Kidney epithelial cell (primary cell): ENCODE measurements around the gene CCDC107. TPM values are rescaled to one million over a fixed set of nuclear protein-coding genes. Genes with fewer than 3 reads are reported as not detected.

Source experiments
- DNase-seq: peaks from one replicate; pipeline ENCODE4 v3.0.0-alpha.2; 2010; ENCODE audit warnings: low read depth
- H3K27me3 ChIP-seq: 2 replicates; pipeline ENCODE4 v1.6.0; 2011; ENCODE audit warnings: low read length; ENCODE audit not compliant: control insufficient read depth, insufficient read depth
- H3K36me3 ChIP-seq: 2 replicates; pipeline ENCODE4 v1.5.1; 2011; ENCODE audit warnings: low read length; ENCODE audit not compliant: control insufficient read depth, insufficient read depth
- H3K4me3 ChIP-seq: 2 replicates; pipeline ENCODE4 v1.5.1; 2011; ENCODE audit warnings: low read depth, mild to moderate bottlenecking, control low read depth, low read length
- total RNA-seq: library from RNA; depleted of rRNA; stranded (reverse); fragments of >200 nt; gene quantifications from 2 replicates; pipeline ENCODE4 v1.2.3, GENCODE V29; 2015
- TF ChIP-seq, protein P1 (sequence below): IDR thresholded peaks from 2 replicates; pipeline ENCODE4 v1.5.1; 2011; ENCODE audit warnings: mild to moderate bottlenecking, moderate library complexity, low read length, control low read depth, inconsistent platforms; ENCODE audit not compliant: insufficient read depth, poor library complexity, severe bottlenecking

The CCDC107 gene
- total RNA-seq, 1 donor from 2014 or later = 14.0 TPM

DNA sequence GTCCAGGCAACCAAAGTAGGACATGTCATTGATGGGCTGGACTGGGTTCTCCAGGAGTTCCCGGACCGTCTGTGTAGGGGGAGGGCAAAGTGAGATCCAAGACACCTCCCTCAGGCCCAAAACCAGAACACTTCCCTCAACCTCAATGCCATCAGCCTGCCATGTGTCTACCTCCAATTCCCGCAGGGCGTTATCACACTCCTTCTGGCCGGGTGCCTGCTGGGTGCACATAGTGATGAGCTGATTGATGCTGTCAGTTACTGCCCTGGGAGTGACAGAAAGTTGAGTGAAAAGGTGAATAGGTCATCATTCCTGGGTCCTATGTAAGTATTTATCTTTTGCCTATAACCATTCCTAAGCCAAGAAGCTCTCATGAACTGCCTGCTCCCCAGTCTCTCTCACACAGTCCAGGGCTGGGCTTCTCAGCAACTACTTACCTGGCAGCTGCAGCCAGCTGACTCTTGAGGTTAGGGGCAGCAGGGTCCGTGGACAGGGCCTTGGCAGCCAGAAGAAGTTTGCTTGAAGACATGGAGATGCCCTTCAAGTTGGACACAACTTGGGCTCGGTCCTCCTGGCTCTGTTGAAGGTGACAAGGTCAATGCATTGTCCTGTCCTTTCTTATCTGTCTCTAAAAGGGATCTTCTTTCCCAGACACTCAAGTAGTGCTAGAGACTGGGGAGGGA lies 52.9 kb downstream of the CCDC107 start:
- TF ChIP-seq, protein P1, sequence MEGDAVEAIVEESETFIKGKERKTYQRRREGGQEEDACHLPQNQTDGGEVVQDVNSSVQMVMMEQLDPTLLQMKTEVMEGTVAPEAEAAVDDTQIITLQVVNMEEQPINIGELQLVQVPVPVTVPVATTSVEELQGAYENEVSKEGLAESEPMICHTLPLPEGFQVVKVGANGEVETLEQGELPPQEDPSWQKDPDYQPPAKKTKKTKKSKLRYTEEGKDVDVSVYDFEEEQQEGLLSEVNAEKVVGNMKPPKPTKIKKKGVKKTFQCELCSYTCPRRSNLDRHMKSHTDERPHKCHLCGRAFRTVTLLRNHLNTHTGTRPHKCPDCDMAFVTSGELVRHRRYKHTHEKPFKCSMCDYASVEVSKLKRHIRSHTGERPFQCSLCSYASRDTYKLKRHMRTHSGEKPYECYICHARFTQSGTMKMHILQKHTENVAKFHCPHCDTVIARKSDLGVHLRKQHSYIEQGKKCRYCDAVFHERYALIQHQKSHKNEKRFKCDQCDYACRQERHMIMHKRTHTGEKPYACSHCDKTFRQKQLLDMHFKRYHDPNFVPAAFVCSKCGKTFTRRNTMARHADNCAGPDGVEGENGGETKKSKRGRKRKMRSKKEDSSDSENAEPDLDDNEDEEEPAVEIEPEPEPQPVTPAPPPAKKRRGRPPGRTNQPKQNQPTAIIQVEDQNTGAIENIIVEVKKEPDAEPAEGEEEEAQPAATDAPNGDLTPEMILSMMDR = no peak
- Histone ChIP-seq H3K27me3 (no peaks in the 10 kb centered on the region), H3K4me3 (no peak overlapping the region), H3K36me3 (peaks cover 11% of the 10 kb centered on the region)
- DNase-seq = no peak

Other genes starting within 250 kb of the CCDC107 start
- gene RUSC2, start 168.2 kb upstream of the CCDC107 start, total RNA-seq = 29.6 and 33.6 TPM in 2 replicates
- 24.5 and 26.9 TPM in 2 replicates for gene TESK1, start 53.0 kb upstream of the CCDC107 start, total RNA-seq
- gene CD72, start 39.9 kb upstream of the CCDC107 start, total RNA-seq = 1.7 and 2.7 TPM in 2 replicates
- not detected in 2 replicates for gene SIT1, start 7.4 kb upstream of the CCDC107 start, total RNA-seq
- 1,522 and 7,636 TPM in 2 replicates for gene RMRP, start 273 bp upstream of the CCDC107 start, total RNA-seq
- gene ARHGEF39, start 6.9 kb downstream of the CCDC107 start, total RNA-seq = 0.62 and 1.2 TPM in 2 replicates
- gene CA9, start 15.6 kb downstream of the CCDC107 start, total RNA-seq = 0.04 and 0.27 TPM in 2 replicates
- gene TPM2, start 31.6 kb downstream of the CCDC107 start, total RNA-seq = 68.9 and 77.1 TPM in 2 replicates
- gene TLN1, start 73.9 kb downstream of the CCDC107 start, total RNA-seq = 245 and 268 TPM in 2 replicates
- 73.9 and 87.5 TPM in 2 replicates for gene CREB3, start 74.4 kb downstream of the CCDC107 start, total RNA-seq
- gene GBA2, start 90.9 kb downstream of the CCDC107 start, total RNA-seq = 53.7 and 57.0 TPM in 2 replicates
- 21.5 and 24.4 TPM in 2 replicates for gene RGP1, start 91.0 kb downstream of the CCDC107 start, total RNA-seq
- not detected in 2 replicates for gene MSMP, start 96.0 kb downstream of the CCDC107 start, total RNA-seq
- 35.9 and 39.8 TPM in 2 replicates for gene NPR2, start 133.3 kb downstream of the CCDC107 start, total RNA-seq
- not detected in 2 replicates for gene SPAG8, start 154.0 kb downstream of the CCDC107 start, total RNA-seq
- 46.1 and 54.9 TPM in 2 replicates for gene HINT2, start 156.8 kb downstream of the CCDC107 start, total RNA-seq
- not detected in 2 replicates for gene FAM221B, start 170.4 kb downstream of the CCDC107 start, total RNA-seq
- 5.9 and 11.5 TPM in 2 replicates for gene TMEM8B, start 170.9 kb downstream of the CCDC107 start, total RNA-seq
- not detected in 2 replicates for gene OR13J1, start 212.1 kb downstream of the CCDC107 start, total RNA-seq
- 0.58 TPM in 1 of 2 replicates, not detected in the other for gene HRCT1, start 247.9 kb downstream of the CCDC107 start, total RNA-seq